Uterus (tissue), 4 donors: ENCODE results near the gene REL. TPM values are rescaled to one million over a fixed set of nuclear protein-coding genes. Genes with fewer than 3 reads are reported as not detected.

Experiments used
- DNase-seq, 2 donors: peaks; one replicate each; pipeline ENCODE4 v3.0.0-alpha.2; 2019 to 2020
- H3K27ac ChIP-seq, 2 donors: fragments of 200-600 bp; sonication (generic); 1 replicate in 1 of 2; 2 replicates in 1 of 2; pipeline ENCODE4 v1.5.1; 2016 to 2018
- H3K27me3 ChIP-seq, 2 donors: fragments of 200-600 bp; sonication (generic); one replicate each; pipeline ENCODE4 v1.5.1; 2018 to 2019; ENCODE audit warnings: control low read depth in 1 of 2
- H3K36me3 ChIP-seq, 2 donors: fragments of 200-600 bp; sonication (generic); one replicate each; pipeline ENCODE4 v1.5.1; 2019; ENCODE audit warnings: control low read depth in 1 of 2
- H3K4me1 ChIP-seq, 2 donors: fragments of 200-600 bp; sonication (generic); one replicate each; pipeline ENCODE4 v1.5.1; 2018 to 2019; ENCODE audit warnings: control low read depth in 1 of 2
- H3K4me3 ChIP-seq, 2 donors: fragments of 200-600 bp; sonication (generic); 1 replicate in 1 of 2; 2 replicates in 1 of 2; pipeline ENCODE4 v1.5.1; 2018 to 2019; ENCODE audit warnings: mild to moderate bottlenecking in 1 of 2
- H3K9me3 ChIP-seq, 2 donors: fragments of 200-600 bp; sonication (generic); one replicate each; pipeline ENCODE4 v1.5.1; 2019; ENCODE audit warnings: control low read depth in 1 of 2
- CTCF ChIP-seq, 4 experiments: fragments of 200-600 bp in 2 of 4; fragments of 450-650 bp in 2 of 4; sonication (generic) in 2 of 4; IDR thresholded peaks; one replicate each; pipeline ENCODE4 v1.5.1; 2016 to 2019; ENCODE audit warnings: antibody characterized with exemption in 4 of 4, mild to moderate bottlenecking in 2 of 4, moderate library complexity in 1 of 4
- POLR2A ChIP-seq, 2 donors: fragments of 450-650 bp; IDR thresholded peaks; one replicate each; pipeline ENCODE4 v1.6.1; 2016; ENCODE audit warnings: antibody characterized with exemption in 2 of 2, mild to moderate bottlenecking in 1 of 2, moderate library complexity in 1 of 2
- intact Hi-C: fragments of 100-400 bp; cut with DNase I; formaldehyde crosslinking; loops from one replicate; pipeline ENCODE4 v1.15.1; 2023; ENCODE audit warnings: low total_unique reads
- total RNA-seq, 4 donors: library from RNA; depleted of rRNA in 3 of 4; stranded (reverse); fragments of >200 nt in 3 of 4; gene quantifications; one replicate each; pipeline versions ENCODE4 v1.1.0 to v1.2.4, GENCODE V29; 2014 to 2023
- donor health status: DM: yes; HTN: yes; CAD: no.

The REL gene
- total RNA-seq, 4 donors from 2014 or later = 1.8 to 21.0 (median 12.2) TPM

GRCh38 chr2:60932954-60933353, 51.6 kb downstream of the REL start:
- no peaks in the 10 kb centered on the region for H3K4me1 ChIP-seq
- no peak overlapping the region for H3K4me3 ChIP-seq
- no peak overlapping the region for H3K27ac ChIP-seq
- TF ChIP-seq POLR2A (IDR thresholded peaks at IDR 0.05) = no peak
- no peak for TF ChIP-seq CTCF (IDR thresholded peaks at IDR 0.05)
- no peaks in the 10 kb centered on the region for H3K27me3 ChIP-seq
- no peaks in the 10 kb centered on the region for H3K9me3 ChIP-seq
- no peak for DNase-seq
- no peaks in the 10 kb centered on the region for H3K36me3 ChIP-seq
- intact Hi-C loops = no loop called here

- no peaks in the 10 kb centered on the region for H3K9me3 ChIP-seq
- intact Hi-C loops = no loop called here
- no peak for TF ChIP-seq POLR2A (IDR thresholded peaks at IDR 0.05)
- no peak for TF ChIP-seq CTCF (IDR thresholded peaks at IDR 0.05)
- H3K4me1 ChIP-seq = no peaks in the 10 kb centered on the region
- peak overlapping the region; percentile 13 to 22 for H3K27ac ChIP-seq
- H3K36me3 ChIP-seq = no peaks in the 10 kb centered on the region
- no peaks in the 10 kb centered on the region for H3K27me3 ChIP-seq
- no peak overlapping the region for H3K4me3 ChIP-seq
- no peak for DNase-seq
These were observed 52.9 kb downstream of the REL start for GRCh38 chr2:60934165-60934722.

GRCh38 chr2:60936757-60937156, 55.4 kb downstream of the REL start:
- H3K36me3 ChIP-seq = no peaks in the 10 kb centered on the region
- no peaks in the 10 kb centered on the region for H3K4me1 ChIP-seq
- intact Hi-C loops = no loop called here
- no peak overlapping the region for H3K27ac ChIP-seq
- H3K27me3 ChIP-seq = no peaks in the 10 kb centered on the region
- TF ChIP-seq CTCF (IDR thresholded peaks at IDR 0.05) = no peak
- peak in 1 of 2 donors; percentile 22 for DNase-seq
- no peak overlapping the region for H3K4me3 ChIP-seq
- no peaks in the 10 kb centered on the region for H3K9me3 ChIP-seq

- DNase-seq = no peak
- H3K4me1 ChIP-seq = no peaks in the 10 kb centered on the region
- TF ChIP-seq POLR2A (IDR thresholded peaks at IDR 0.05) (no peak), CTCF (IDR thresholded peaks at IDR 0.05) (no peak)
- intact Hi-C loops = no loop called here
- H3K9me3 ChIP-seq = no peaks in the 10 kb centered on the region
- H3K27ac ChIP-seq = no peak overlapping the region
- H3K36me3 ChIP-seq = no peaks in the 10 kb centered on the region
- H3K4me3 ChIP-seq = no peak overlapping the region
- no peaks in the 10 kb centered on the region for H3K27me3 ChIP-seq
These were observed 56.9 kb downstream of the REL start for GRCh38 chr2:60938301-60938700.

GRCh38 chr2:60939622-60940021, 58.2 kb downstream of the REL start:
- H3K27me3 ChIP-seq = no peaks in the 10 kb centered on the region
- no peak overlapping the region for H3K27ac ChIP-seq
- H3K4me3 ChIP-seq = no peak overlapping the region
- H3K9me3 ChIP-seq = no peaks in the 10 kb centered on the region
- intact Hi-C loops = no loop called here
- no peak for TF ChIP-seq POLR2A (IDR thresholded peaks at IDR 0.05)
- TF ChIP-seq CTCF (IDR thresholded peaks at IDR 0.05) = no peak
- no peaks in the 10 kb centered on the region for H3K4me1 ChIP-seq
- H3K36me3 ChIP-seq = no peaks in the 10 kb centered on the region
- DNase-seq = no peak
